ENCODE data around the gene GNG7.

DNA sequence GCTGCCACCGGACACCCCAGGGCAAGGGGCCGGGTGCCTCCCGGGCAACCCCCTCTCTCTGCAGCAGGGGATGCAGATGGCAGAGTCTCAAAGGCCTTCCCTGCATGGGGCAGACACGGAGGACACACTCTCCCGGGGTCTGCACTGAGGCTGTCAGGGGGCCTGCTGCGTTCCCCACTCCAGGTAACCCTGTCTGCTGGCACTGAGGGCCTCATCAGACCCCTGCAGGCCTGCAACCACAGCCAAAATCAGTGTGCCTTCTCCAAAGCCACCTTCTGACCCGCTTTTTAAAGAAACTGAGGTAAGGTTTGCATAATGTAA lies 93.9 kb downstream of the GNG7 start:
- TF ChIP-seq, protein P1, sequence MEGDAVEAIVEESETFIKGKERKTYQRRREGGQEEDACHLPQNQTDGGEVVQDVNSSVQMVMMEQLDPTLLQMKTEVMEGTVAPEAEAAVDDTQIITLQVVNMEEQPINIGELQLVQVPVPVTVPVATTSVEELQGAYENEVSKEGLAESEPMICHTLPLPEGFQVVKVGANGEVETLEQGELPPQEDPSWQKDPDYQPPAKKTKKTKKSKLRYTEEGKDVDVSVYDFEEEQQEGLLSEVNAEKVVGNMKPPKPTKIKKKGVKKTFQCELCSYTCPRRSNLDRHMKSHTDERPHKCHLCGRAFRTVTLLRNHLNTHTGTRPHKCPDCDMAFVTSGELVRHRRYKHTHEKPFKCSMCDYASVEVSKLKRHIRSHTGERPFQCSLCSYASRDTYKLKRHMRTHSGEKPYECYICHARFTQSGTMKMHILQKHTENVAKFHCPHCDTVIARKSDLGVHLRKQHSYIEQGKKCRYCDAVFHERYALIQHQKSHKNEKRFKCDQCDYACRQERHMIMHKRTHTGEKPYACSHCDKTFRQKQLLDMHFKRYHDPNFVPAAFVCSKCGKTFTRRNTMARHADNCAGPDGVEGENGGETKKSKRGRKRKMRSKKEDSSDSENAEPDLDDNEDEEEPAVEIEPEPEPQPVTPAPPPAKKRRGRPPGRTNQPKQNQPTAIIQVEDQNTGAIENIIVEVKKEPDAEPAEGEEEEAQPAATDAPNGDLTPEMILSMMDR (optimal IDR thresholded peaks at IDR 0.05 in 1 of 3, IDR thresholded peaks at IDR 0.05 in 1 of 3, conservative IDR thresholded peaks at IDR 0.05 in 1 of 3; ENCODE audit: extremely low read depth in 1 of 3, insufficient read depth in 2 of 3, low read length in 3 of 3), result no peak
- TF ChIP-seq EZH2 (IDR thresholded peaks at IDR 0.05; ENCODE audit: low read length), result no peak
